ENCODE data around the gene TRPV5. TPM values are rescaled to one million over a fixed set of nuclear protein-coding genes. Genes with fewer than 3 reads are reported as not detected.

TRPV5 gene
- total and polyA plus RNA-seq, 2 of the 4 experiments (the other 2 are of a cell fraction): not detected

- Histone ChIP-seq H3K4me2 (ENCODE audit: low read depth, low read length) (no peak overlapping the region), H3K4me1 (ENCODE audit: control insufficient read depth, insufficient read depth, low read length) (no peaks in the 10 kb centered on the region), H3K36me3 (ENCODE audit: control insufficient read depth, insufficient read depth, low read length) (no peaks in the 10 kb centered on the region), H4K20me1 (ENCODE audit: insufficient read depth, low read length) (no peaks in the 10 kb centered on the region), H3K9me1 (ENCODE audit: insufficient read depth, low read length) (no peaks in the 10 kb centered on the region), H3K4me3 (ENCODE audit: insufficient read depth, low read depth, low read length) (no peak overlapping the region), H3K9me3 (ENCODE audit: control insufficient read depth, insufficient read depth, low read length) (peaks cover 6% of the 10 kb centered on the region), H2AFZ (replicated peaks; ENCODE audit: low read length, poor library complexity) (no peak overlapping the region), H2AK9ac (replicated peaks; ENCODE audit: low read depth, low read length, poor library complexity) (no peak overlapping the region), H3K14ac (replicated peaks; ENCODE audit: low read depth, low read length) (no peak overlapping the region), H3K4ac (ENCODE audit: low read depth, low read length) (no peak overlapping the region), H2BK15ac (ENCODE audit: low read depth, low read length) (no peak overlapping the region), H4K5ac (ENCODE audit: low read depth, low read length) (no peak overlapping the region), H3K56ac (ENCODE audit: extremely low read depth, insufficient read depth, low read length) (no peak overlapping the region), H3K9ac (ENCODE audit: low read depth, low read length) (no peak overlapping the region), H2AK5ac (ENCODE audit: low read depth, low read length) (no peak overlapping the region), H3K23ac (ENCODE audit: low read depth, low read length) (no peak overlapping the region), H2BK20ac (ENCODE audit: low read depth, low read length) (no peak overlapping the region), H3K79me1 (ENCODE audit: low read depth in 1 of 2, low read length in 2 of 2) (no peaks in the 10 kb centered on the region), H2BK5ac (ENCODE audit: low read depth, low read length, poor library complexity, severe bottlenecking) (no peak overlapping the region), H4K91ac (ENCODE audit: insufficient read depth, low read depth, low read length) (no peak overlapping the region), H4K8ac (ENCODE audit: low read depth in 2 of 2, low read length in 2 of 2) (no peak overlapping the region), H3K27me3 (ENCODE audit: control insufficient read depth, insufficient read depth, low read length) (no peaks in the 10 kb centered on the region), H2BK120ac (ENCODE audit: low read depth, low read length) (no peak overlapping the region), H3K27ac (ENCODE audit: insufficient read depth, low read length) (no peak overlapping the region), H3K18ac (ENCODE audit: low read depth, low read length) (no peak overlapping the region)
- no TSS peak for BruUV-seq (replicated peaks)
- ChIA-PET CTCF (no interaction called here), POLR2A (ENCODE audit: unreplicated experiment) (no interaction called here)
- no peak for DNase-seq
- in situ Hi-C loops (cut with MboI; ENCODE audit: low sequenced_read_pairs): no loop called here
- dilution Hi-C loops (cut with HindIII; ENCODE audit: low sequenced_read_pairs, unreplicated experiment): no loop called here
- intact Hi-C loops (cut with micrococcal nuclease): no loop called here
- WGBS, 2 experiments (ENCODE audit: extremely low coverage in 2 of 2, insufficient read length in 1 of 2): no CpG with 5 or more reads among the region's 2 CpGs
- TF ChIP-seq MAFK (IDR thresholded peaks at IDR 0.05; ENCODE audit: low read depth, low read length) (no peak), FOS (IDR thresholded peaks at IDR 0.05; ENCODE audit: low read depth, low read length) (no peak), RCOR1 (IDR thresholded peaks at IDR 0.05; ENCODE audit: insufficient replicate concordance, low read length) (no peak), BHLHE40 (IDR thresholded peaks at IDR 0.05; ENCODE audit: low read depth, low read length) (no peak), CEBPB (IDR thresholded peaks at IDR 0.05; ENCODE audit: low read depth, low read length) (no peak), SMC3 (IDR thresholded peaks at IDR 0.05; ENCODE audit: low read depth, low read length) (no peak), NFE2L2 (IDR thresholded peaks at IDR 0.05; ENCODE audit: low read depth, low read length) (no peak), CHD1 (IDR thresholded peaks at IDR 0.05; ENCODE audit: low read depth, low read length) (no peak), MXI1 (IDR thresholded peaks at IDR 0.05; ENCODE audit: borderline replicate concordance, low read depth, low read length) (no peak), POLR2A (IDR thresholded peaks at IDR 0.05; ENCODE audit: low read depth, low read length) (no peak), RFX5 (IDR thresholded peaks at IDR 0.05; ENCODE audit: low read depth, low read length) (no peak), RAD21 (IDR thresholded peaks at IDR 0.05; ENCODE audit: low read length) (no peak), MAZ (IDR thresholded peaks at IDR 0.05; ENCODE audit: borderline replicate concordance, low read depth, low read length) (no peak)
- TF ChIP-seq, protein P1, sequence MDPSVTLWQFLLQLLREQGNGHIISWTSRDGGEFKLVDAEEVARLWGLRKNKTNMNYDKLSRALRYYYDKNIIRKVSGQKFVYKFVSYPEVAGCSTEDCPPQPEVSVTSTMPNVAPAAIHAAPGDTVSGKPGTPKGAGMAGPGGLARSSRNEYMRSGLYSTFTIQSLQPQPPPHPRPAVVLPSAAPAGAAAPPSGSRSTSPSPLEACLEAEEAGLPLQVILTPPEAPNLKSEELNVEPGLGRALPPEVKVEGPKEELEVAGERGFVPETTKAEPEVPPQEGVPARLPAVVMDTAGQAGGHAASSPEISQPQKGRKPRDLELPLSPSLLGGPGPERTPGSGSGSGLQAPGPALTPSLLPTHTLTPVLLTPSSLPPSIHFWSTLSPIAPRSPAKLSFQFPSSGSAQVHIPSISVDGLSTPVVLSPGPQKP (IDR thresholded peaks at IDR 0.05; ENCODE audit: borderline replicate concordance, low read depth, low read length): no peak
- TF ChIP-seq, protein P2, sequence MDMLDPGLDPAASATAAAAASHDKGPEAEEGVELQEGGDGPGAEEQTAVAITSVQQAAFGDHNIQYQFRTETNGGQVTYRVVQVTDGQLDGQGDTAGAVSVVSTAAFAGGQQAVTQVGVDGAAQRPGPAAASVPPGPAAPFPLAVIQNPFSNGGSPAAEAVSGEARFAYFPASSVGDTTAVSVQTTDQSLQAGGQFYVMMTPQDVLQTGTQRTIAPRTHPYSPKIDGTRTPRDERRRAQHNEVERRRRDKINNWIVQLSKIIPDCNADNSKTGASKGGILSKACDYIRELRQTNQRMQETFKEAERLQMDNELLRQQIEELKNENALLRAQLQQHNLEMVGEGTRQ (IDR thresholded peaks at IDR 0.05; ENCODE audit: low read depth, low read length): no peak
- TF ChIP-seq, protein P3, sequence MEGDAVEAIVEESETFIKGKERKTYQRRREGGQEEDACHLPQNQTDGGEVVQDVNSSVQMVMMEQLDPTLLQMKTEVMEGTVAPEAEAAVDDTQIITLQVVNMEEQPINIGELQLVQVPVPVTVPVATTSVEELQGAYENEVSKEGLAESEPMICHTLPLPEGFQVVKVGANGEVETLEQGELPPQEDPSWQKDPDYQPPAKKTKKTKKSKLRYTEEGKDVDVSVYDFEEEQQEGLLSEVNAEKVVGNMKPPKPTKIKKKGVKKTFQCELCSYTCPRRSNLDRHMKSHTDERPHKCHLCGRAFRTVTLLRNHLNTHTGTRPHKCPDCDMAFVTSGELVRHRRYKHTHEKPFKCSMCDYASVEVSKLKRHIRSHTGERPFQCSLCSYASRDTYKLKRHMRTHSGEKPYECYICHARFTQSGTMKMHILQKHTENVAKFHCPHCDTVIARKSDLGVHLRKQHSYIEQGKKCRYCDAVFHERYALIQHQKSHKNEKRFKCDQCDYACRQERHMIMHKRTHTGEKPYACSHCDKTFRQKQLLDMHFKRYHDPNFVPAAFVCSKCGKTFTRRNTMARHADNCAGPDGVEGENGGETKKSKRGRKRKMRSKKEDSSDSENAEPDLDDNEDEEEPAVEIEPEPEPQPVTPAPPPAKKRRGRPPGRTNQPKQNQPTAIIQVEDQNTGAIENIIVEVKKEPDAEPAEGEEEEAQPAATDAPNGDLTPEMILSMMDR (conservative IDR thresholded peaks at IDR 0.05; ENCODE audit: low read depth, low read length): no peak
- ATAC-seq (ENCODE audit: low read depth): no peak
Observed at GRCh38 chr7:142910031-142910433, 23.5 kb downstream of the TRPV5 start.
